SK-N-MC (cell line): ENCODE results near the gene TJP1.

Source experiments
- EZH2 ChIP-seq: fragments of 200-600 bp; sonication (generic); IDR thresholded peaks from one replicate; pipeline ENCODE4 v1.6.1; 2017; ENCODE audit warnings: antibody characterized with exemption
- POLR2AphosphoS5 ChIP-seq: IDR thresholded peaks from 2 replicates; pipeline ENCODE4 v1.6.1; 2012; ENCODE audit warnings: mild to moderate bottlenecking, low read depth, low read length, borderline replicate concordance

DNA sequence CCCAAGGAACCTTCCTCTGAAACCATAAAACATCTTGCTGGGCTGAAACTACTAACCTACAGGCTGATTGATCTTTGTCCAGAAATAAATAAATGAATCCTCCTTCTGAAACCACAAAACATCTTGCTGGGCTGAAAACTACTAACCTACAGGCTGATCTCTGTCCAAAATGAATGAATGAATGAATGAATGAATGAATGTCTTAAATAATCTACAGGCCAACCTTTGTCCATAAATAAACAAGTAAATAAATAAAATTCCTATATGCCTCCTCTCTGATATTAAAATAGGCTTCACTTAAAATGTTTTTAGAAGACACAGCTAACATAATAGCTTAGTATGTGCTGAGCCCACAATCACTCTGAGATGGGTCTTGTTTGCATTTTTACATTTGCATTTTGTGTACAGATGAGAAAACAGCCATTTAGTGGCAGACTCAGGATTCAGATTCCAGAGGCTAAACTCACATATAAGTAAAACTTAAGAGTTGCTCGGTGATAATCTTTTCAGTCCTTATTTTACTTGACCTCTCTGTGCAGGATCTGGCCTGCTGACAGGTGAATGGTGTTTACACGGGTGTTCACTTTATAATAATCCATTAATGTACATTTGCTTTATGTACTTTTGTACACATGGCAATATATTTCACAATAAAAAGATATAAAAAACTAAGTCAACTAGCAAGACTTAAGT, 10.4 kb downstream of the TJP1 start:
- no peak for TF ChIP-seq POLR2AphosphoS5
- TF ChIP-seq EZH2, result no peak
